ENCODE data around the gene NR4A2. TPM values are rescaled to one million over a fixed set of nuclear protein-coding genes. Genes with fewer than 3 reads are reported as not detected.
A peak's percentile ranks its signal among the peaks of the same experiment; 100 is the strongest.

Gene NR4A2
- total RNA-seq, 3 donors from 2014 or later, result 27.8 to 29.7 (median 29.6) TPM

DNA sequence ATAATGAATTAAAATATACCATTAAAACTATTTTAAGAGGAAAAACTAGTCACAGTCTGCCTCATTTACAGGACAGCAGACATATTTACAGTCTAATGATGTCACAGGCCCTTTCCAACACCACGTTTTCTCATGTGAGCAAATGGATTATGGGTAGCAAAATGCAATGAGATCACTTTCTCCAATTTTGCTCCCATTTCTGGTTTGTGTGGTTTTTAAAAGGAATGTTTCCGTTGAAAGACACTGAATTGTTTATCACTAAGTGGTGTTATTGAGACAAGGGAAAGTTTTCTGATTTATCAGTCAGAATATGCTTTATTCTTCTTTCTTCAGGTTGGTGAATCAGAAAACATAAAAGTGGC lies 11.4 kb upstream of the NR4A2 start:
- peaks cover 48% of the 10 kb centered on the region for H3K4me1 Mint-ChIP-seq (ENCODE audit: low read depth)

DNA sequence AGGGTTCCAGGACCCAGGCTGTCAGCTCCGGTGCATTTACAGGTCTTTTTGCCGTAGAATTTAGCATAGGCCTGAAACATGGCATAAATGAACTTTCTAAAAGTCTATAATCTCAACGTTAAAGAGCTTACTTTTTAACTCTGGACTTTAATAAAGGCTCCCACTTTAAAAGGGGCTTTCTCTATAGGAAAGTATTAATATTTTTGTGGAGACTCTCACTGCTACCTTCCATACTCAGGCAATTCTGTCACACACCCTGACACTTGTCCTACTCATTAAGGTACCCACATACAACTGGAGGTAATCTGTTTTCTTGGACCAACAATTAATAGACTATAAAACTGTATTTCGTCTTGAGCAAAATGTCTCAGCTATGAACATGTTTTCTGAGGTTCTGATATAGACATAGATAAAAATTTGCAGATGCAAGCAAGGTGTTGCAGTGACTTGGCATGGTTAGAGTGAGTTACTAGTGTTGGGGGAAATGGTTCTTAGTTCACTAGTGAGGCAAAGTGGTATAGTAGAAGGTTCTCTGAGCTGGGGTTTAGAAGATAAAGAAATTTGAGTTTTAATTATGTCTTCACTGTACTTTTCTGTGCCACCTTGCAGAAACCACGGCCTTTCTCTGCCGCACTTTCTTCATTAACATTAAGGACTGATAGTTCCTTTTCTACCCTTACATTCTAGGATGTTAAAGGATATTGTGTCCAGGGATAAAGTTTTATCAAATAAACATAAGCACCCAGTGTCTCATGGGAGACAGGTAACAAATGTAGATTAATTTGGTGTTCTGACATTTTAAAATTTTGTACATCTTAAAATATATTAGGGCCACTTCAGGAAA lies 10.8 kb upstream of the NR4A2 start:
- ATAC-seq (no peak), DNase-seq (no peak)
- H3K4me3 Mint-ChIP-seq, result peak overlapping the region; percentile 84
- peaks cover 53% of the 10 kb centered on the region for H3K4me1 Mint-ChIP-seq (ENCODE audit: low read depth)
- no peaks in the 10 kb centered on the region for H3K27me3 Mint-ChIP-seq (ENCODE audit: low read depth)
- H3K36me3 Mint-ChIP-seq (ENCODE audit: insufficient read depth), result no peaks in the 10 kb centered on the region
- no peaks in the 10 kb centered on the region for H3K9me3 Mint-ChIP-seq

More for the DNA sequence above, 11.4 kb upstream of the NR4A2 start:
- ATAC-seq, result no peak
- H3K9me3 Mint-ChIP-seq, result no peaks in the 10 kb centered on the region
- H3K27me3 Mint-ChIP-seq (ENCODE audit: low read depth), result no peaks in the 10 kb centered on the region
- DNase-seq, result no peak
- H3K4me3 Mint-ChIP-seq, result peak overlapping the region; percentile 84
- H3K36me3 Mint-ChIP-seq (ENCODE audit: insufficient read depth), result no peaks in the 10 kb centered on the region

DNA sequence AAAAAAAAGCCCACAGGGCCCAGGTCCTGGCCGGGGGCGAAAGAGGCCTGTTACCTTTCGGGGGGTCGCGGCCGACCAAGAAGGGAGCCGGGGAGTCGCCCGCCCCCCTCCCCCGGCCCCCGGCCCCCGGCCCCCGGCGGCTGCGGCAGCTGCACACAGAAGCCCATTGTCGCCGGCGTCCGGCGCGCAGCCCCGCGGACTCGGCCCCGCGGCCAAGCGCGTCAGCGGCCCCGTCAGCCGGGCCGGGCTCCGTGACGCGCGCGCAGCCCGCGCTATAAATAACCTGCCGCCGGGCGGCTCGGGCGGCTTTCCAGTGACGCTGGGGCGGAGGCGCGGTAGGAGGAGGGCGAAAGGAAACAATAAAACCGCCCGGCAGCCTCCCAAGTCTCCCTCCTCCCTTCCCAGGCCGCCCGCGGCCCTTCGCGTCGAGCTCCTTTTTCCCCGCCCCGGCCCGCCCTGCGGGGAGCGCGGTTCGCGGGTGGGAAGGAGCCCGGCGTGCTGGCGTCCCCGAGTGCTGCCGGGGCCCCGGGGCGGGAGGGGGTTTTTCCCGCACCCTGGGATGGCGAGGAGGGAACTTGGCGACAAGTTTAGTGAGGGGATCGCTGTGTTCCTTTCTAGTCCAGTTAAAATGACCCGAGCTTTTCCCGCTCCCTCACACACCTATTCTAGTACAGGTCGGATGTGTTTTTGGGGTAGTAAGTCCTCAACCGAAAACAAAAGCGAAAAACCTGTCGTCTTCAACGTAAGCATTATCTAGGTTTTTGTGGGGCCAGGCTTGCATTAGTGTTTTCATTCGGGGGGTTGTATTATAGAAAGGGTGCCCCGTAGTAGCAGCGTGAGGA lies 10.0 kb upstream of the NR4A2 start:
- Mint-ChIP-seq H3K27me3 (ENCODE audit: low read depth) (no peaks in the 10 kb centered on the region), H3K4me1 (ENCODE audit: low read depth) (peaks cover 53% of the 10 kb centered on the region), H3K4me3 (peak overlapping the region; percentile 89), H3K9me3 (no peaks in the 10 kb centered on the region), H3K36me3 (ENCODE audit: insufficient read depth) (no peaks in the 10 kb centered on the region)
- DNase-seq (peak; percentile 87), ATAC-seq (peak; percentile 64 to 67)

DNA sequence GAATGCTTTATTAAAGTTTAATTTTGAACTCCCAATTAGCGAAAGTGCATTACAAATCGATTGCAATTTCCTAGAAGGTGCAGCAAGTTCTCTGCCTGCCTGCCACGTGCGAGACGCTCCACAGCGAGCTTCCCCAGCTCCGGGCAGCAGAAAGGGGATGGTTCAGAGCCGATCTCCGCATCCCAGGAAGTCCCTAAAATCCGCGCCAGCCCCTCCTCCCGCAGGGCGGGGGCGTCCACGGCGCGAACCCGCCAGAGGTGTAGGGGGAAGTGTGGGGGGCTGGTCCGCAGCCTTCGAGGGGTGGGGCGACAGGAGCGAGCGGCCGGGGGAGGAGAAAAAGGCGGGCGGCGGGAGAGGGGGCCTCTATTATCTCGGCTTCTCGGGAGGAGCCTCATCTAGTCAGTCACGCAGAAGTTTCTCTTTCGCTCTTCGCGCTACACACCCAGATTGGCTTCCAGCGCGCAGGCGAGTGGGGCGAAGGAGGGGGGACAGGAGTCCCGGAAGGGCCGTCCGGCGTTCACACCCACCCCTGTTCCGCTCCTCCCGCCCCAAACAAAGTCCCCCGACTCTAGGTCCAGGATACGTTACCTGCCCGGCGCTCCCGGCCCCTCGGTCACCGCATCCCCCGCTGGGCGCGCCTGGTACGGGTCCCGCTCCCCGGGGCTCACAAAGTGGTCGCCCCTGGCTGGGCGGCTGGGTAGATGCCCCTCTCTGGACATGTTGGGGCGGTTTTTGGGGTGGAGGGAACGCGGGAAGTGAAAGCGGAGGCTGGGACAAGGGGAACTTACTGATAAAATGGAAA lies 9.1 kb upstream of the NR4A2 start:
- DNase-seq, result peak; percentile 88
- no peaks in the 10 kb centered on the region for H3K36me3 Mint-ChIP-seq (ENCODE audit: insufficient read depth)
- no peaks in the 10 kb centered on the region for H3K27me3 Mint-ChIP-seq (ENCODE audit: low read depth)
- ATAC-seq, result peak; percentile 81 to 82
- peak overlapping the region; percentile 89 for H3K4me3 Mint-ChIP-seq
- H3K4me1 Mint-ChIP-seq (ENCODE audit: low read depth), result peaks cover 53% of the 10 kb centered on the region
- H3K9me3 Mint-ChIP-seq, result no peaks in the 10 kb centered on the region

DNA sequence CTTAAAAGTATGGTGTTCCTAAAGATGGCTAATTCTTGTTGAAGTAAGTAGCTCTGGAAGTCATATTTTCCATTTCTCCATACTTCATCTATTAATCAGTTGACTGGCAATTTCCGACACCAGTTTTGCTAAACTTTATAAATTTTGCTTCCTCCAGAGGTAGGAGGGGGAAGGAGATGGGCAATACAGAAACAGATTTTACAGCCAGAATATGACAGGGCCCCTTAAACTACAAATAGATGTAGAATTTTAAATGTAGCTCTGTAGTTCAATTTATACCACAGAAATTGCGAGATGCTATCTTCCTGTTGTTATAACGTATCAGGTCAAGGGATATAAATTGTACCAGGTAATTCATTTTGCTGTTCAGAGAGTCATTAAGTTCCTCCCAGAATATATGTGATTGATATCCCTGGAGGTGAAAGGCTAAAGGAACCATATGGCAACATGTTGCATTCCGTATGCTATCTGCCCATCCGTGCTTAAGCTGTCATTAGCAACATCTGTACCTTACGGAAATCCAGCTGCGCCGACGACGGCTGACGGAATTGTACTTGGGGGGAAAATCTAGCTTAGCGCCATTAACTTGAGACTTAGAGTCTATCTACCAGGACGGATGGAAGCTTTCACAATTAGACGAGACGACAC lies 8.4 kb upstream of the NR4A2 start:
- H3K4me1 Mint-ChIP-seq (ENCODE audit: low read depth), result peaks cover 53% of the 10 kb centered on the region
- no peaks in the 10 kb centered on the region for H3K36me3 Mint-ChIP-seq (ENCODE audit: insufficient read depth)
- peak; percentile 6 to 9 for ATAC-seq

DNA sequence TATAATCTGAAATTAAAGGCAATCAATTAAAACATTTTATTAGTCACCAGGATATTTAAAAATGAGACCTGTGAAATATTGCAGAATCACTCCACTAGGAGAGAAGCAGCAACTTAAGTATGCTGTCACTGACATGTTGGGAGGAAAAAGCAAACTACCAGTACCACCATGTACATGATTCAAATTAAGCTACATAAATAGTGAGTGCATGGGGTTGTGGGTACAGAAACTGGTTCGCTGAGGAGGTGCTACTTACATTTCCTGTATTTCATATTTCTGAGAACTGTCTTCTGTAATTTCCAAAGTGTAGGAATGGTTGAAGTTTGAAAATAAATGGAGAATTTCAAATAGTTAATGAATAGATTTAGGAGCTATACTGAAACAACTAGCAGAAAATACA lies 7.9 kb upstream of the NR4A2 start:
- Mint-ChIP-seq H3K4me1 (ENCODE audit: low read depth) (peaks cover 56% of the 10 kb centered on the region), H3K36me3 (ENCODE audit: insufficient read depth) (no peaks in the 10 kb centered on the region), H3K4me3 (peak overlapping the region; percentile 89), H3K9me3 (no peaks in the 10 kb centered on the region), H3K27me3 (ENCODE audit: low read depth) (no peaks in the 10 kb centered on the region)
- no peak for DNase-seq
- no peak for ATAC-seq

More for the DNA sequence above, 8.4 kb upstream of the NR4A2 start:
- DNase-seq, result peak; percentile 19
- Mint-ChIP-seq H3K27me3 (ENCODE audit: low read depth) (no peaks in the 10 kb centered on the region), H3K9me3 (no peaks in the 10 kb centered on the region), H3K4me3 (peak overlapping the region; percentile 89)

DNA sequence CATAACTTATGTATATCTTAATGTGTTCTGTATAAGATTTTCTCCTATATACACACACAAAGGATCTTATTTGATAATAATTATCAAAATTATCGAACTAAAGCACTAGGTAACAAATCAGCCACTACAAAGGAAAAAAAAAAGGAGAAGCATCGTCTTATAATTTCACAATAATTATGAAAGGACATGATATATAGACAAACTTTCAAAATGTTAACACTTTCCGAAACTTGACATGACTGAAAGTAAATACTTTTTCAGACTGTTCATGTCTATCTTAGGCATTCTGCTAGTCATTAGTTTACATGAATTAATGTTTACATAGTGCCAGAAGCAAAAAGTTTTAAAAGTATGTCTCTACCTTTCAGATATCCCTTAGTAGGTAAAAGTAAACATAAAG lies 7.3 kb upstream of the NR4A2 start:
- peak overlapping the region; percentile 89 for H3K4me3 Mint-ChIP-seq
- no peaks in the 10 kb centered on the region for H3K9me3 Mint-ChIP-seq
- no peaks in the 10 kb centered on the region for H3K36me3 Mint-ChIP-seq (ENCODE audit: insufficient read depth)

DNA sequence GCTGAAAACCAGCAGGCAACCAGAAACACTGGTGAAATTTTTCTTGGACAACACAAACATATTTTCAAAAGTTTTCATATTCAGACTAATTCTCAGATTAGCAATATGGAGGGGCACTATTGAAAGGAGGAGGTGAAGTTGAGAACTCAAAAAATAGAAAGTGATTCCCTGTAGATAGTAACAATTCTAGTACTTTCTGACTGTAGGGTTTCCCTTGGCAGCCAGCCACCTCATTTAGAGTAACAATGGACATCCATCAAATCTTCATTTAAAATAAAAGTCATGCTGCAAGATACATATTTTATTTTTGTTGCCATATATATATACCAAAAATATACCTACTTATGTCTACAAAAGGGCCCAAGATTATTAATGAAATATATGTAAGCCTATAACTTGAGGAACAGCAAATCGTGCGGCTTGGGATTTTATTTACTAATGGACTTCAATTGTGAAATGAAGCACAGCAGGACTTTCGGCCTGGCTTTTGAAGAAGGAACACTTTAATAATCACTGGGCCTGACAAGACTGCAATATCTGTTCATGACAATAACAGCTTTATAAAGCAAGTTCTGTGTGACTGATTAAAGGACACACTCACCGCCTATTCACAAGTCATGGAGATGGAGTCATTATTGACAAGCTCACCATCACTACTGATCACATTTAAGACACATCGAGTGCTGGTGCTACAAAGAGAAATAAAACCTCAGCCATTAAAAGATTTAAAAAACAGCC lies 6.8 kb upstream of the NR4A2 start:
- H3K4me3 Mint-ChIP-seq, result peak overlapping the region; percentile 89
- H3K36me3 Mint-ChIP-seq (ENCODE audit: insufficient read depth), result no peaks in the 10 kb centered on the region
- H3K9me3 Mint-ChIP-seq, result no peaks in the 10 kb centered on the region
- ATAC-seq (no peak), DNase-seq (no peak)
- peaks cover 54% of the 10 kb centered on the region for H3K4me1 Mint-ChIP-seq (ENCODE audit: low read depth)
- no peaks in the 10 kb centered on the region for H3K27me3 Mint-ChIP-seq (ENCODE audit: low read depth)

More for the DNA sequence above, 7.3 kb upstream of the NR4A2 start:
- ATAC-seq, result no peak
- H3K4me1 Mint-ChIP-seq (ENCODE audit: low read depth), result peaks cover 58% of the 10 kb centered on the region
- no peak for DNase-seq
- H3K27me3 Mint-ChIP-seq (ENCODE audit: low read depth), result no peaks in the 10 kb centered on the region

DNA sequence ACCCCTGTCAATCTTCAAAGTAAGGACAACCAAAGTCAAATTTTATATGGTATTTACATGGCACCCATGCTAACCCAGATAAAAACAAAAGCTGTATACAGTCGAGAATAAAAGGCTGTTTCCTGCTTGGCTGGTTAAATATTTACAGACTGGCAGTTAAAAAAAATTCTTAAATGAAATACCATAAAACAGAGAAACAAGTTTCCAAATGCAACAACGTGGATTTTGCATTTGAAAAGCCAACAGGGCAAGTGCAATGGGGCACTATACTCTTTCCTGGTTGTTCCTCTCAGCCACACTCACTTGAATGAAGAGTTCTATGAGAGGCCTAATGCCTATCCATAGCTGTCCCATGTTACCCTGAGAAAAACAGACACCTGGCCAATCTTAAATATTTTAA lies 6.1 kb upstream of the NR4A2 start:
- H3K4me3 Mint-ChIP-seq, result no peak overlapping the region
- no peak for DNase-seq
- no peaks in the 10 kb centered on the region for H3K36me3 Mint-ChIP-seq (ENCODE audit: insufficient read depth)
- H3K4me1 Mint-ChIP-seq (ENCODE audit: low read depth), result peaks cover 50% of the 10 kb centered on the region
- H3K27me3 Mint-ChIP-seq (ENCODE audit: low read depth), result no peaks in the 10 kb centered on the region
- no peak for ATAC-seq
- no peaks in the 10 kb centered on the region for H3K9me3 Mint-ChIP-seq

DNA sequence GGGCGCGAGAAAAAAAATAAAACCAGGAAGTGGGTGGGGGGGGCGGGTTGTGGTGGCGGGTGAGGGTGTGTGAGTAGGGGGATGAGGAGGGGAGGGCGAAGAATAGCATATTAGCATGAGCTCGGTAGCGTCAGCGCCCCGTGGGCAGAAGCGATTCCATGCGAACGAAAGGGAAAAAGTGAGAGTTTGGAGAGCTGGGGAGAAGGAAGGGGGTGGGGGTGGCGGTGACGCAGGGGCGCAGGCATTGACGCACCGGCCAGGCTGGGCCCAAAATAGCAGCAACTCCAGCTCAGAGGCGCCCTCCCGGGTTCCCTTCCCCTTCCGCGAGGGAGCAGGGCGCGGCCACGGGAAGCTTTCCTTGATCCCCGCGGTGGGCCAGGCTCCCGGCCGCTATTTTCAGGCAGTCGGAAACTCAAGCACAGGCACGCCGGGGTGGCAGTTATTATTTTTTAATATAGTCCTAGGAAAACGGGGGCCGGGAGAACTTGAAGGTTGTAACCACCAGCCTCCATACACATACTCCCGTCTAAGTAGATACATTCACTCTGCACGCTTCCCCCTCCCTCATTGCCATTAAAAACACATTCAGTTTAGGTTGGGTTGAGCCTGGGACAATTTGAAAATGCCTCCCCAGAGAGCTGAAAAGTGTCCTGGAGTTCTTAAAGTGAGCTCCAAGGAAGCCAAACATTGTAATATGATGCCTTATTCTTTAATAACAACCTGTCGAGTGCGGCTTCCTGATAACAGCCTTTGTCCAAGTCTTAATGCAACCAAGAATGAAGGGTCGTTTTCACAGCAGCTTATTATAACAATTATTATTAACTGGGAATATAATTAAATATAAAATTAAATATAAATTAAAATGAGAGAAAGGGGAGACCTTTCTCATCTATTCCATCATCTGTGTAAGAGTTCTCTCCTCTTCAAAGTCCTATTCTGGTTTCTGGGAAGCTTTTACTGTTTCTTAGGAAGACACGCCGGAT lies 2.3 kb upstream of the NR4A2 start:
- peak; percentile 37 to 42 for ATAC-seq
- peaks cover 59% of the 10 kb centered on the region for H3K4me1 Mint-ChIP-seq (ENCODE audit: low read depth)

DNA sequence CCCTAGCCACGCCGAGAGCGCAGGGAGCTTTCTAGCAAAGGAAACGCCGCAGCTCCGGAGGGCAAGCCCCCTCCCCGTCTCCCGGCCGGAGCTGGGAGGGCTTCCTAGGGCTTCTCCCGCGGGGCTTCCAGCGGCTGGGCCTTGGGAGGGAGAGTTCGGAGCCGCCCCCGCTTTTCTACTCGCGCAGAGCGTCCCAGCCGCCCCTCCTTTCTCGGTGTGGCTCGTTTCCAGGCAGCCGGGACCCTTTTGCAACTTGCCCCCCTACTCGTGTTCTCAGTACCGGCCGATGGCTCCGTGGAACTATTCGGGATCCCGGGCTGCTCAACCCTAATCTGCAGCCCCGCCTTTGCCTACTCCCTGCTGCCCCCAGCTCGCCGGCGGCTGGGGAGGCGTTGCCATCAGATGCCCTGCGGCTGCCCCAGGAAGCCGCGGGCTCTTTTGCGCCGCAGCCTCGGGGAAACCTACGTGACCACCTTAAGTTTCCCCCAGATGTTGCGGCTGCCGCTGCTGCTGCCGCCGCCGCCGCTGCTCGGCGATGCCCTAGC lies 1.5 kb upstream of the NR4A2 start:
- peaks cover 7% of the 10 kb centered on the region for H3K27me3 Mint-ChIP-seq (ENCODE audit: low read depth)
- ATAC-seq, result peak; percentile 29 to 34
- peaks cover 56% of the 10 kb centered on the region for H3K4me1 Mint-ChIP-seq (ENCODE audit: low read depth)
- H3K36me3 Mint-ChIP-seq (ENCODE audit: insufficient read depth), result peaks cover 13% of the 10 kb centered on the region
- peak; percentile 48 for DNase-seq
- H3K9me3 Mint-ChIP-seq, result no peaks in the 10 kb centered on the region
- H3K4me3 Mint-ChIP-seq, result peak overlapping the region; percentile 97

More for the DNA sequence above, 2.3 kb upstream of the NR4A2 start:
- H3K27me3 Mint-ChIP-seq (ENCODE audit: low read depth), result peaks cover 3% of the 10 kb centered on the region
- H3K9me3 Mint-ChIP-seq, result no peaks in the 10 kb centered on the region
- peak overlapping the region; percentile 97 for H3K4me3 Mint-ChIP-seq
- peak; percentile 89 for DNase-seq
- peaks cover 8% of the 10 kb centered on the region for H3K36me3 Mint-ChIP-seq (ENCODE audit: insufficient read depth)

DNA sequence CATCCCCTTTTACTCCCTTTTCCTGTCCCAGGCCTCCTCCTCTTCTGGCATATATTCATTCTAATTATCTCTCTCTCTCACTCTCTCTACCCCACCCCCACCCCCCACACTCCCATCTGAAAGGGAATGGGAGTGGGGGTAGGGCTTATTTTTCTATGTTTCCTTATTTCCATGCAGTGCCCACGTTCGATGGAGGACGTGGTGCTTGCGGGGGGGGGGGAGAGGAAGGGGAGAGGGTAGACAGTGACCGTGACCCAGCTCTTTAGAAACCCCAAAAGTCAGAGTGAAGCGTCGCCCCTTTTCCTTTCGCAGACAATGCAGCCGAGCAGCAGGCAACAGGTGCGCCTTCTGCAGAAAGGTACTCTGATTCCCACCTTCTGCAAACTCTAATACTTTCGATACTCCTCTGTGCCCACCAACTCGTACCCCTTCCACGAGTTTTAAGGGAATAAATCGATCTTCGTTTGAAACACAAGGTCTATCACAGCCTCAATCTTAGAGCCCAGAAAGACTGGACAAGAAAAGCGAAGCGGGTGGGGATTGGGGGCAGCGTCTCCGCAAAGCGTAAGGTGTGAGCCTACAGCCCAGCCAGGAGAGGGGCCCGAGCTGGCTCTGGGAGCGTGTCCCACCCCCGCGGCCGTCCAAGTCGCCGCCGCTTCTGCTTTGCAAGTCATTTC lies 891 bp upstream of the NR4A2 start:
- peaks cover 10% of the 10 kb centered on the region for H3K27me3 Mint-ChIP-seq (ENCODE audit: low read depth)
- DNase-seq, result peak; percentile 18
- peaks cover 18% of the 10 kb centered on the region for H3K36me3 Mint-ChIP-seq (ENCODE audit: insufficient read depth)
- peaks cover 50% of the 10 kb centered on the region for H3K4me1 Mint-ChIP-seq (ENCODE audit: low read depth)
- H3K4me3 Mint-ChIP-seq, result peak overlapping the region; percentile 97
- ATAC-seq, result peak; percentile 5
- no peaks in the 10 kb centered on the region for H3K9me3 Mint-ChIP-seq
